Measurements from ENCODE around the gene CNTF. TPM values are rescaled to one million over a fixed set of nuclear protein-coding genes. Genes with fewer than 3 reads are reported as not detected.

CNTF gene
- total RNA-seq, 2 donors from 2014 or later: 1.8 to 2.1 TPM

DNA sequence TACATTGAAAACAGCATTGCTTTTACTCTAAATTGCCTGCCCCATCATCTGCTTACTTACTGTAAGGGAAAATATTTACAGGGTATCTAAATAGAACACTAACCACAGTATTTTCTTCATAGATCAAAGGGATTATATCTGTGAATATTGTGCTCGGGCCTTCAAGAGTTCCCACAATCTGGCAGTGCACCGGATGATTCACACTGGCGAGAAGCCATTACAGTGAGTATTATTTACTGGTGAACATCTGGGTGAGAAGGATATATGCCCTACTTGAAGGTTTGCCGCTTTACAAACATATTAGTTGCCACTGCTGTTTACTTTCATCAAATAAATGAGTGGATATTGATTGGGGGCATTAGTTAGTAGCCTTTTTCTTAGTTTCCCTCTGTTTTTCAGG lies 5.9 kb upstream of the CNTF start:
- no peak for DNase-seq
- H3K27ac ChIP-seq: no peak overlapping the region
- TF ChIP-seq, protein P1, sequence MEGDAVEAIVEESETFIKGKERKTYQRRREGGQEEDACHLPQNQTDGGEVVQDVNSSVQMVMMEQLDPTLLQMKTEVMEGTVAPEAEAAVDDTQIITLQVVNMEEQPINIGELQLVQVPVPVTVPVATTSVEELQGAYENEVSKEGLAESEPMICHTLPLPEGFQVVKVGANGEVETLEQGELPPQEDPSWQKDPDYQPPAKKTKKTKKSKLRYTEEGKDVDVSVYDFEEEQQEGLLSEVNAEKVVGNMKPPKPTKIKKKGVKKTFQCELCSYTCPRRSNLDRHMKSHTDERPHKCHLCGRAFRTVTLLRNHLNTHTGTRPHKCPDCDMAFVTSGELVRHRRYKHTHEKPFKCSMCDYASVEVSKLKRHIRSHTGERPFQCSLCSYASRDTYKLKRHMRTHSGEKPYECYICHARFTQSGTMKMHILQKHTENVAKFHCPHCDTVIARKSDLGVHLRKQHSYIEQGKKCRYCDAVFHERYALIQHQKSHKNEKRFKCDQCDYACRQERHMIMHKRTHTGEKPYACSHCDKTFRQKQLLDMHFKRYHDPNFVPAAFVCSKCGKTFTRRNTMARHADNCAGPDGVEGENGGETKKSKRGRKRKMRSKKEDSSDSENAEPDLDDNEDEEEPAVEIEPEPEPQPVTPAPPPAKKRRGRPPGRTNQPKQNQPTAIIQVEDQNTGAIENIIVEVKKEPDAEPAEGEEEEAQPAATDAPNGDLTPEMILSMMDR (IDR thresholded peaks at IDR 0.05): no peak
- no peaks in the 10 kb centered on the region for H3K27me3 ChIP-seq
- H3K9me3 ChIP-seq: no peaks in the 10 kb centered on the region
- H3K4me1 ChIP-seq: no peaks in the 10 kb centered on the region
- intact Hi-C loops (cut with DNase I): no loop called here
- H3K9ac ChIP-seq (ENCODE audit: low read depth in 2 of 2, low read length in 2 of 2): no peak overlapping the region
- H3K4me3 ChIP-seq: no peak overlapping the region
- peaks cover 27% of the 10 kb centered on the region for H3K36me3 ChIP-seq

DNA sequence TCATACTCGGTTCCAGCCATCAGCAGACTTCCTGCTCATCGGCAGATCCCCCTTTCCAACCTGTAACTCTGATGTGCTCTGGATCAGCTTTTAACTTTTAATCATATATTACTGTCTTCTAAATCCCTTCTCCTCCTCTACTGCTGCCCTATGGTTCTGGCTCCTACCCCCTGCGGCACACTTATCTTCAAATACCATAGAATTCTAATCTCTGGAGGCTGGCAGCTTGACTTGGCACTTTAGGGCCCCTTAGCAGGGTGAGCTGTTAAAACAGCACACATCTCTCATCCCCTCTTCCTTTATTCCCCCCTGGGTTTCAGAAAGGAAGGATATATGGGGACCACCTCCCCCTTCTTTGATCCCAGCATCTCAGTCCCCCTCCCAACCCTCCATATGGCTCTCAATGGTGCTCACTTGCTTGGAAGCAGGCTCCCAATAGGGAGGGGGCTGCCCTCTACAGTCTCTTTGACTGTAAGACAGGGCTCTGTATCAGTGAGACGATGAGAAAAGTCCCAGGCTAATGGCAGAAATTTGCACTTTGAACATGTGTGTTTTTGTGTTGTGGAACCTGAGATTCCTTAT lies 4.4 kb upstream of the CNTF start:
- TF ChIP-seq, protein P1 (IDR thresholded peaks at IDR 0.05): no peak
- no peak for DNase-seq
- Histone ChIP-seq H3K4me3 (no peak overlapping the region), H3K27me3 (no peaks in the 10 kb centered on the region), H3K36me3 (peaks cover 26% of the 10 kb centered on the region), H3K27ac (no peak overlapping the region), H3K9me3 (no peaks in the 10 kb centered on the region), H3K9ac (ENCODE audit: low read depth in 2 of 2, low read length in 2 of 2) (no peak overlapping the region), H3K4me1 (no peaks in the 10 kb centered on the region)
- intact Hi-C loops (cut with DNase I): no loop called here

DNA sequence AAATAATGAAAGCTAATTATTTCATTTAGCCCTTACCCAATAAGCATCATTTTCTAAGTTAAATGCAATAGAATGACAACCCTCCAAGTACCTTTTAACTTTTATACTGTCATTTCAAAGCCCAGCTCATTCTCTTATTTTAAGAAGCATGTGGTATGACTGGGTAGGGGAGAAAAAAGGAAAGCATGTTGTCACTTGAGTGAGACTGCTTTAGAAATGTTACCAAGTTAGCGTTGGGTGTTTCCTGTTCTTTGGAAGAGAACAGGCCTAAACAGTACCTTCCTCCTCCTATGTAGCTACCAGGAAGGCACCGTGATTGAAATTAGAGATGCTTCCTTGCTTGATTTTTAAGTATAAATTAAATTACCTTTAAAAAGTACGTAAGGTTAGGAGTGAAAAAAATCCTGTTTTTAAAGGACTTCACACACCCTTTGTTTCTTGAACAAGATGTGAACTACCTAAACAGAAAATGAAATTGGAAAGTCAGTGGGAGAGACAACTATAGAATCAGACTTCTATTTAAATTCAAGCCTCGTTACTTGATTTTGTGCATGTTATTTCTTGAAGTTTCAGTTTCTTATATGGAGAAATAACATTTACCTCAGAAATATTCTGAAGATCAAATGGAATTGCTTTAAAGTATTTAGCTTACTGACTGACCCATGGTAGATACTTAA lies 741 bp upstream of the CNTF start:
- Histone ChIP-seq H3K4me3 (no peak overlapping the region), H3K4me1 (no peaks in the 10 kb centered on the region), H3K27ac (no peak overlapping the region), H3K36me3 (peaks cover 15% of the 10 kb centered on the region), H3K9ac (ENCODE audit: low read depth in 2 of 2, low read length in 2 of 2) (no peak overlapping the region), H3K9me3 (no peaks in the 10 kb centered on the region), H3K27me3 (no peaks in the 10 kb centered on the region)
- TF ChIP-seq, protein P1 (IDR thresholded peaks at IDR 0.05): no peak
- DNase-seq: no peak
- intact Hi-C loops (cut with DNase I): loop anchor here (10.0 kb wide), 1 partner anchor 47 kb away; the partner anchor contains the start of genes LPXN and ZFP91

DNA sequence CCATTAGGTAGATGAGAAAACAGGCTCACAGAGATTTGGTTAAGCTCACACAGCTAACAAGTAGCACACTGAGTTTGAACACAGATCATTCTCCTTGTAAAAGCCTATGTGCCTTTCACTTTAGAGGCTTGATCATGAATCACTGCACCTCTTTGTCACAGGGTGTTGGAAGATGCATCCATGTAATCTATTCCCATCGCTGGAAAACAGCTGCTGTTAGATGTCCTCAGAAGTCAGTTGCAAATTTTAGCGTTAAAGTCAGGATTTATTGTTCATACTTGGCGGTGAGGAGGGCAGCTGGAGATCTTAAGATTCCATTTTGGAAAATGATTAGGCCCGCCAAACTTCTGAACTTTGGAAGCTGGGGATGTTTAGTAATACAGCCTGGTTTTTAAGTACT lies 2.6 kb downstream of the CNTF start:
- Histone ChIP-seq H3K27me3 (no peaks in the 10 kb centered on the region), H3K4me1 (no peaks in the 10 kb centered on the region), H3K9me3 (no peaks in the 10 kb centered on the region), H3K36me3 (no peaks in the 10 kb centered on the region), H3K27ac (no peak overlapping the region), H3K4me3 (no peak overlapping the region), H3K9ac (ENCODE audit: low read depth in 2 of 2, low read length in 2 of 2) (no peak overlapping the region)
- no peak for DNase-seq
- TF ChIP-seq, protein P1 (IDR thresholded peaks at IDR 0.05): no peak
- intact Hi-C loops (cut with DNase I): loop anchor here (10.0 kb wide), 1 partner anchor 50 kb away; the partner anchor contains the start of genes LPXN and ZFP91

DNA sequence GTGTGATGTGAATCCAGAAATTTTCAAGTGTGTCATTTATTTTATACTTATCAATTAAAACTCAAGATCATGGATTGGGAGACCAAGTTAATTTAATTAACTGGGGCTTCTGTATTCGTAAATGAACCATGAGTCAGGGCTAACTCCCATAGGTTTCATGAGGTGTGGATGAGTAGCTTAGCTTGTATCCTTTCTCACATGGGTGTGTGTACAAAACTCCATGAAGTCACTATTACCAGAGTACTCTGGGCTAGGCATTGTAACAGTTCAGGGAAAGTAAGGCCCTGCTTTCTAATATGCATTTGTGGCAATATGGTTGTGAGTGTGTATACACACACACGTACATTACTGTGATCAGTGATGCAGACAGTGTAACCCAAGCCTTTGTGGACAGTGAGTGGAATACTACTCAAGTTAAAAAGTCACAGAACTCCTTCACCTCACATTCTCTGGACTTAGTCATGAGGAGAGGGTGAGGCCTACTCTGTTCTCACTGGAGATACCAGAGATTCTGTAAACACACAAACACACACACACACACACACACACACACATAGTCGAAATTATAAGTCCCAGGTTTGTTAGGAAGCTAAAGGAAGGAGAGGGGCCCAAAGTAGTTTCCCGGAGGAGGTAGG lies 3.5 kb downstream of the CNTF start:
- Histone ChIP-seq H3K4me3 (no peak overlapping the region), H3K36me3 (no peaks in the 10 kb centered on the region), H3K27ac (no peak overlapping the region), H3K4me1 (no peaks in the 10 kb centered on the region), H3K27me3 (no peaks in the 10 kb centered on the region), H3K9ac (ENCODE audit: low read depth in 2 of 2, low read length in 2 of 2) (no peak overlapping the region), H3K9me3 (no peaks in the 10 kb centered on the region)
- no peak for DNase-seq
- intact Hi-C loops (cut with DNase I): loop anchor here (10.0 kb wide), 1 partner anchor 51 kb away; the partner anchor contains the start of genes LPXN and ZFP91
- TF ChIP-seq, protein P1 (IDR thresholded peaks at IDR 0.05): no peak

All from colonic mucosa (tissue), 4 donors.